ENCODE measurements around the gene CNTNAP2.

The CNTNAP2 gene

GRCh38 chr7:146411975-146412374, 295.4 kb downstream of the CNTNAP2 start:
- ChIA-PET POLR2A (no interaction called here), CTCF (interaction anchor here (0.7 kb wide), 1 partner anchor 91 kb away, joined by 3 read pairs; no protein-coding TSS in a partner anchor)
- no peak for TF ChIP-seq LEF1 (IDR thresholded peaks at IDR 0.05; ENCODE audit: borderline replicate concordance)
- no peak for TF ChIP-seq FOXK2 (IDR thresholded peaks at IDR 0.05)
- no peak for TF ChIP-seq FOXA1 (IDR thresholded peaks at IDR 0.05)
- TF ChIP-seq TARDBP (IDR thresholded peaks at IDR 0.05): no peak
- TF ChIP-seq CTBP1 (IDR thresholded peaks at IDR 0.05; ENCODE audit: borderline replicate concordance): no peak
- TF ChIP-seq PKNOX1 (IDR thresholded peaks at IDR 0.05): no peak
- no peak for TF ChIP-seq BHLHE40 (IDR thresholded peaks at IDR 0.05; ENCODE audit: borderline replicate concordance)
- TF ChIP-seq ZNF384 (IDR thresholded peaks at IDR 0.05): no peak
- TF ChIP-seq ARNT (IDR thresholded peaks at IDR 0.05): no peak
- no peak for TF ChIP-seq L3MBTL2 (conservative IDR thresholded peaks at IDR 0.05)
- TF ChIP-seq NFRKB (IDR thresholded peaks at IDR 0.05): no peak
- no peak for TF ChIP-seq SP1 (IDR thresholded peaks at IDR 0.05)
- no peak for TF ChIP-seq FOXM1 (IDR thresholded peaks at IDR 0.05; ENCODE audit: borderline replicate concordance)
- TF ChIP-seq SUZ12 (IDR thresholded peaks at IDR 0.05): no peak
- no peak for TF ChIP-seq ELF4 (IDR thresholded peaks at IDR 0.05)
- no peak for TF ChIP-seq HDGF (IDR thresholded peaks at IDR 0.05; ENCODE audit: borderline replicate concordance)
- DNase-seq (ENCODE audit: extremely low spot score): no peak

- TF ChIP-seq SP1 (IDR thresholded peaks at IDR 0.05): no peak
- no peak for TF ChIP-seq CTBP1 (IDR thresholded peaks at IDR 0.05; ENCODE audit: borderline replicate concordance)
- TF ChIP-seq ZNF384 (IDR thresholded peaks at IDR 0.05): no peak
- no peak for TF ChIP-seq TARDBP (IDR thresholded peaks at IDR 0.05)
- no peak for TF ChIP-seq FOXK2 (IDR thresholded peaks at IDR 0.05)
- no peak for TF ChIP-seq ELF4 (IDR thresholded peaks at IDR 0.05)
- POLR2A ChIA-PET: interaction anchor here (0.8 kb wide), 1 partner anchor 56 kb away, joined by 3 read pairs; no protein-coding TSS in a partner anchor
- no peak for DNase-seq (ENCODE audit: extremely low spot score)
- CTCF ChIA-PET: no interaction called here
These were observed 296.2 kb downstream of the CNTNAP2 start for GRCh38 chr7:146412781-146413180.

GRCh38 chr7:146414373-146414772, 297.8 kb downstream of the CNTNAP2 start:
- POLR2A ChIA-PET: no interaction called here
- DNase-seq (ENCODE audit: extremely low spot score): no peak
- CTCF ChIA-PET: no interaction called here
- TF ChIP-seq SUZ12 (IDR thresholded peaks at IDR 0.05) (no peak), SP1 (IDR thresholded peaks at IDR 0.05) (no peak)

- no peak for DNase-seq (ENCODE audit: extremely low spot score)
- ChIA-PET CTCF (no interaction called here), POLR2A (no interaction called here)
- TF ChIP-seq FOXA1 (IDR thresholded peaks at IDR 0.05) (no peak), BHLHE40 (IDR thresholded peaks at IDR 0.05; ENCODE audit: borderline replicate concordance) (no peak), FOXK2 (IDR thresholded peaks at IDR 0.05) (no peak), SP1 (IDR thresholded peaks at IDR 0.05) (no peak), ELF4 (IDR thresholded peaks at IDR 0.05) (no peak)
These were observed 298.3 kb downstream of the CNTNAP2 start for GRCh38 chr7:146414937-146415336.

- POLR2A ChIA-PET: no interaction called here
- DNase-seq (ENCODE audit: extremely low spot score): no peak
- TF ChIP-seq FOXK2 (IDR thresholded peaks at IDR 0.05) (no peak), ARNT (IDR thresholded peaks at IDR 0.05) (no peak), PKNOX1 (IDR thresholded peaks at IDR 0.05) (no peak), CTBP1 (IDR thresholded peaks at IDR 0.05; ENCODE audit: borderline replicate concordance) (no peak), NFRKB (IDR thresholded peaks at IDR 0.05) (no peak), TARDBP (IDR thresholded peaks at IDR 0.05) (no peak), ZNF384 (IDR thresholded peaks at IDR 0.05) (no peak), FOXA1 (IDR thresholded peaks at IDR 0.05) (no peak)
- CTCF ChIA-PET: no interaction called here
These were observed 300.6 kb downstream of the CNTNAP2 start for GRCh38 chr7:146417176-146417575.

GRCh38 chr7:146423446-146423845, 306.8 kb downstream of the CNTNAP2 start:
- TF ChIP-seq FOXM1 (IDR thresholded peaks at IDR 0.05; ENCODE audit: borderline replicate concordance) (no peak), TARDBP (IDR thresholded peaks at IDR 0.05) (no peak), BHLHE40 (IDR thresholded peaks at IDR 0.05; ENCODE audit: borderline replicate concordance) (no peak), L3MBTL2 (conservative IDR thresholded peaks at IDR 0.05) (no peak), FOXA1 (IDR thresholded peaks at IDR 0.05) (no peak), ARNT (IDR thresholded peaks at IDR 0.05) (no peak), PKNOX1 (IDR thresholded peaks at IDR 0.05) (no peak), NFRKB (IDR thresholded peaks at IDR 0.05) (no peak), HDGF (IDR thresholded peaks at IDR 0.05; ENCODE audit: borderline replicate concordance) (no peak), FOXK2 (IDR thresholded peaks at IDR 0.05) (no peak), ELF4 (IDR thresholded peaks at IDR 0.05) (no peak), SP1 (IDR thresholded peaks at IDR 0.05) (no peak), ZNF384 (IDR thresholded peaks at IDR 0.05) (no peak), LEF1 (IDR thresholded peaks at IDR 0.05; ENCODE audit: borderline replicate concordance) (no peak), SUZ12 (IDR thresholded peaks at IDR 0.05) (no peak), CTBP1 (IDR thresholded peaks at IDR 0.05; ENCODE audit: borderline replicate concordance) (no peak)
- POLR2A ChIA-PET: no interaction called here
- DNase-seq (ENCODE audit: extremely low spot score): no peak
- CTCF ChIA-PET: no interaction called here

- CTCF ChIA-PET: no interaction called here
- no peak for DNase-seq (ENCODE audit: extremely low spot score)
- TF ChIP-seq HDGF (IDR thresholded peaks at IDR 0.05; ENCODE audit: borderline replicate concordance): no peak
- POLR2A ChIA-PET: no interaction called here
These were observed 307.5 kb downstream of the CNTNAP2 start for GRCh38 chr7:146424084-146424483.
